ENCODE results near the gene ARMH4. TPM values are rescaled to one million over a fixed set of nuclear protein-coding genes. Genes with fewer than 3 reads are reported as not detected.

The ARMH4 gene
- total RNA-seq, 1 donor from 2014 or later = 16.2 TPM

DNA sequence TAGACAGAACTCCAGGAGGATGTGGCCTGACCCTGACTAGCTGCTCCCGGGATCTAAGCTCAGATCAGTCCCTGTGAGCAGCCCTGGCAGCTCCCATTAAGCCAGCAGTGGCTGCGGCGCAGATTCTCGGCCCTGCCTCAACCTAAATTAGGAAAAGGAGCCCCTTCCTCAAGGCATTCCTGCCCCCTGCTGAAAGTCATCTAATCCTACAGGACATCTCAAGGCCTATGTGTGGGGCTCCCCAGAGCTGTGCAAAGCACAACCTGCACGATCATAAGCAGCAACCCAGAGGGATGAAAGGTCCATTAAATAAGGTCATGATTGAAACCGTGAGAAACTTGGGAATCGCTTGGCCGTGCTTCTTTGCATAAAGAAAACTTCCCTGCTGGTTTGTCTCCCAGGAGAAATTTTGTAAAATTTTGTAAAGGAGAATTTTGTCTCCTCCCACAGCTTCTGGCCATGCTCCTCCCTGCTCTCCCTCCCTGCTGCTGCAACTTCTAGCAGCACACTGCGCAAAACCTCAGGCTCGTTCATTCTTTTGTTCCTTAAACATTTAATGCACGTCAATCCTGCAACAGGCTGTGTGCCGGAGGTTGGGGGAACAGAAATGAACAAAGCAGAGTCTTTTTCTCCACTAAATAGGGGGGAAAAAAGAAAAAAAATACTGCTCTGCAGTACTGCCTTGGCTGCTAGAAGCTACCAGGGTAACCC, 189.5 kb downstream of the ARMH4 start:
- no peak for DNase-seq (ENCODE audit: low read depth)

DNA sequence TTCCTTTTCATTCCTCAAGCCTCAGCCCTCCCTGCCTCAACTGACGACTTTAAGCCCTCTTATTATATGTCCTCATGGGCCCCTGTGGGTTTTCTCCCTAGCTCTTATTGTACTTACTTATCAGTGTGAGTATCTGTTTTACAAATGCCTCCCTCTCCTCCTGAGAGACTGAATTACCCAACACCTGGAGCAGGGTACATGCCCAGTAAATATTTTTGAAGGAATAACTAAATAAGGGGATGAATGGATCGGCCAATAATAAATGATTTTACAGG, 190.3 kb downstream of the ARMH4 start:
- no peak for DNase-seq (ENCODE audit: low read depth)

DNA sequence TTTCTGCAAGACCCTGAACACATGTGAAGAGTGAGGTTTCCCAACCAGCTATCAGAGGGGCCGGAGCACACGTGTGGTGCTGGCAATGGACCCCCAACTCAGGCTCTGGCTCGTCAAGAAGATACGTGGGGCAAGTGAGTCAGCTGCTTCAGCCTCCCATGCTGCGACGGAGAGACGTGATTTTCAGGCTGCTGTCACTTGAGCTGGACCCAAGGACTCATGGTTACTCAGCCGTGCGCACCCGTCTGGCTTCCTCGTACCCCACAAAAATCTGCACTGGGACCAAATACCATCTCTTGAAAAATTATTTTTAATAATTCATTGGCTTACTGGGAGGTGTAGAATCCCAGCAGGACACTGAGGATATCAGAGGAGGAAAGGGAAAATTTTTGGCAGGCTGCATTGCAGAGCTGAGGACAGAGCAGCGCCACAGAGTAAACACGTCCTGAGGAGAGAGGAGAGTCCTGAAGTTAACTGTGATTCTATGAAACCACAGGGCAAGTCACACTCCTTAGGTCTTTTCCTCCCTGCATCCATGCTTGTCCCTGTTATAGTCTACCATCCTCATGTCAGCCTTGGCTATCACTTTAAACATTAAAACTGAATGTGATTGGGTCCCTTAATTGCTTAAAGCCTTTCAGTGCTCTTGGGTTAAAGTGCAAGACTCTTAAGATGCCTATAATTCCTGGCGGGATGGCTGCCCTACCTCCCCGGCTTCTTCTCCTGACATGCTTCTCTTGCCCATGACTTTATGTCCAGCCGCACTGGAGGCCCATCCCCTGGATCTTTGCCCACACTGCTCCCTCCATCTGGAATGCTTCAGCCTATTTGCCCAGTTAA, 190.8 kb downstream of the ARMH4 start:
- DNase-seq (ENCODE audit: low read depth) = no peak

DNA sequence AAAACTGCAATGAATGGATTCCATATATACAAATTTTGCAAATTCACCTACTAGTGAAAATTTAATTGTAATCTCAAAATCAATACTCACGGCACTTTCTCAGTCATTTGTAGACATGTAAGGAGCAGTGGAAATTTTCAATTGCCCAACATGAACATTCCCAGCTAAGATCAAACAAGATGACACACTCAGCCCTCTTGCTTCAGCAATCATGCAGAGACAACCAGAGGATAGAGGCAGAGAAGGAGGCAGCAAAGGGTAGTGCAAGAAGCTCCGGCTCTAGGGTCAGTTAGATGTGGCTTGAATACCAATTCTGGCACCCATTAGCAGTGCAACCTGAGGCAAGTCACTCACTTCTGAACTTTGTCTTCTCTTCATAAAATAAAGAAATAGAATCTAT, 194.6 kb downstream of the ARMH4 start:
- DNase-seq (ENCODE audit: low read depth) = peak; percentile 74

Other genes with a start within 250 kb of the ARMH4 start
- 74.3 and 85.4 TPM in 2 replicates for gene ACTR10, start 47.9 kb upstream of the ARMH4 start, total RNA-seq
- gene PSMA3, start 92.6 kb upstream of the ARMH4 start, total RNA-seq = 136 and 142 TPM in 2 replicates
- gene ARID4A, start 146.3 kb upstream of the ARMH4 start, total RNA-seq = 6.4 and 18.6 TPM in 2 replicates
- not detected in 2 replicates for gene TOMM20L, start 243.7 kb upstream of the ARMH4 start, total RNA-seq